A673 (cell line): ENCODE results near the gene CDK3.

Source experiments
- EZH2 ChIP-seq: fragments of 200-600 bp; sonication (generic); IDR thresholded peaks from 2 replicates; pipeline ENCODE4 v1.6.1; 2017; ENCODE audit warnings: borderline replicate concordance, low read depth, mild to moderate bottlenecking, mixed read lengths, antibody characterized with exemption, low read length; ENCODE audit not compliant: poor library complexity, severe bottlenecking
- TF ChIP-seq, protein P1 (sequence below): fragments of 300-800, 200-600 bp; sonication (generic); conservative IDR thresholded peaks from 2 replicates; pipeline ENCODE4 v1.5.1; 2017; ENCODE audit warnings: low read depth, mild to moderate bottlenecking, antibody characterized with exemption, low read length, moderate library complexity, mixed read lengths

DNA sequence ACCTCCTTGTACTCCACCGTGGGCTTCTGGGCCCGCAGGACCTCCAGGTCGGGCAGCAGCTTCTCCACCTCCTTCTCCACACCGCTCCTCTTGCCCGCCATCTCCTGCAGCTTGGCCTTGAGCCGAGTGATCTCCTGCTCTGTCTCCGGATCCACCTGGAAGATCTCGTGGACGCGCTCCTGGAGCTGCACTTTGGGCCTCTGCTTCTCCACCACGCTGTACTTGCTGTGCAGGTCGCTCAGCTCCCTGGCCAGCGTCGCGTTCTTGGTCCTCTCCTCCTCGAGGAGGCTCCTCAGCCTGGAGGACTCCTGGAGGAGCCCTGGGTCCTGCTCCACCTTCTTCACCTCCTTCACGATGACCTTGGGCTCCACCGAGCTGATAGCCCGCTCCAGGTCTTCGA, 8.8 kb downstream of the CDK3 start:
- TF ChIP-seq, protein P1, sequence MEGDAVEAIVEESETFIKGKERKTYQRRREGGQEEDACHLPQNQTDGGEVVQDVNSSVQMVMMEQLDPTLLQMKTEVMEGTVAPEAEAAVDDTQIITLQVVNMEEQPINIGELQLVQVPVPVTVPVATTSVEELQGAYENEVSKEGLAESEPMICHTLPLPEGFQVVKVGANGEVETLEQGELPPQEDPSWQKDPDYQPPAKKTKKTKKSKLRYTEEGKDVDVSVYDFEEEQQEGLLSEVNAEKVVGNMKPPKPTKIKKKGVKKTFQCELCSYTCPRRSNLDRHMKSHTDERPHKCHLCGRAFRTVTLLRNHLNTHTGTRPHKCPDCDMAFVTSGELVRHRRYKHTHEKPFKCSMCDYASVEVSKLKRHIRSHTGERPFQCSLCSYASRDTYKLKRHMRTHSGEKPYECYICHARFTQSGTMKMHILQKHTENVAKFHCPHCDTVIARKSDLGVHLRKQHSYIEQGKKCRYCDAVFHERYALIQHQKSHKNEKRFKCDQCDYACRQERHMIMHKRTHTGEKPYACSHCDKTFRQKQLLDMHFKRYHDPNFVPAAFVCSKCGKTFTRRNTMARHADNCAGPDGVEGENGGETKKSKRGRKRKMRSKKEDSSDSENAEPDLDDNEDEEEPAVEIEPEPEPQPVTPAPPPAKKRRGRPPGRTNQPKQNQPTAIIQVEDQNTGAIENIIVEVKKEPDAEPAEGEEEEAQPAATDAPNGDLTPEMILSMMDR: no peak
- TF ChIP-seq EZH2: no peak
